Measurements from ENCODE around the gene SESN1. TPM values are rescaled to one million over a fixed set of nuclear protein-coding genes. Genes with fewer than 3 reads are reported as not detected.
A peak's percentile ranks its signal among the peaks of the same experiment; 100 is the strongest.

SESN1 gene
- polyA plus RNA-seq, 2 of the 4 experiments (the other 2 are of a cell fraction): 7.9 to 13.9 TPM

GRCh38 chr6:108947114-108947854, 147.4 kb downstream of the SESN1 start:
- ATAC-seq: no peak
- ChIA-PET CTCF (no interaction called here), POLR2A (no interaction called here)
- Histone ChIP-seq H3K27ac (no peak overlapping the region), H3K4me1 (no peaks in the 10 kb centered on the region), H3K4me3 (no peak overlapping the region), H3K4me2 (no peak overlapping the region), H3K9me3 (no peaks in the 10 kb centered on the region)
- DNase-seq (ENCODE audit: low read depth in 1 of 2, low spot score in 1 of 2): peak in 1 of 2 experiments; percentile 11
- no peak for TF ChIP-seq NFE2L2 (conservative IDR thresholded peaks at IDR 0.05; ENCODE audit: low read length)
- TF ChIP-seq PHF8 (IDR thresholded peaks at IDR 0.05; ENCODE audit: borderline replicate concordance, low read depth): no peak
- no peak for TF ChIP-seq HDAC2 (IDR thresholded peaks at IDR 0.05)
- WGBS (ENCODE audit: missing lambda C conversion rate): 65% methylated on average over 5 of the region's 5 CpGs
- no peak for FAIRE-seq

DNA sequence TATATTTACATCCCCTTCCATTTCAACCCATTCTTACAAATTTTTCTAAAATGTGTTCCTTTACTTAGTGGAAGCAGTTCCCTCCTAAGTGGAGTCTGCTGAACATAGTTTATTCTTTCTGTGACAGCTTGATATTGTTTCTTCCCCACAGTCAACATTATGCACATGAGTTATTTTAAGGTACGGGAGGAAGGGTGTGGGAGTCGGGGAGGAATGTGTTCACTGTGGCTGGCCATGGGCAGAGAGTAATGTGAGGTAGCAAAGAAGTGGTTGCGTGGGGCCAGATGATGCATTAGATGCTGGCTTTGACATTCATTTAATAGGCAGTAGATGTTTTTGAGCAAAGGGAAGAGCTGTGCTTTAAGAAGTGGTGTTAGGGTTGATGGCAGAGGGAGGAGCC, 148.0 kb downstream of the SESN1 start:
- ATAC-seq: no peak
- TF ChIP-seq TP53 (CRISPR knock-in tag; IDR thresholded peaks at IDR 0.05): no peak
- TF ChIP-seq CBX2 (IDR thresholded peaks at IDR 0.05; ENCODE audit: borderline replicate concordance, low read depth): no peak
- TF ChIP-seq CHD2 (IDR thresholded peaks at IDR 0.05; ENCODE audit: low read length, partially characterized antibody): no peak
- no peak for TF ChIP-seq RFX5 (IDR thresholded peaks at IDR 0.05)
- no peak for TF ChIP-seq HOXB13 (CRISPR knock-in tag; IDR thresholded peaks at IDR 0.05; ENCODE audit: low read depth)
- no peak for TF ChIP-seq RNF2 (IDR thresholded peaks at IDR 0.05; ENCODE audit: borderline replicate concordance, low read depth)
- no peak for TF ChIP-seq FOSL2 (IDR thresholded peaks at IDR 0.05)
- TF ChIP-seq FOSL2 (CRISPR knock-in tag; IDR thresholded peaks at IDR 0.05): no peak
- WGBS (ENCODE audit: missing lambda C conversion rate): 69% methylated on average over 3 of the region's 3 CpGs
- DNase-seq (ENCODE audit: low read depth in 1 of 2, low spot score in 1 of 2): no peak
- ChIA-PET CTCF (no interaction called here), POLR2A (no interaction called here)
- H3K4me2 ChIP-seq: no peak overlapping the region
- no peaks in the 10 kb centered on the region for H3K9me3 ChIP-seq
- H3K4me1 ChIP-seq: no peaks in the 10 kb centered on the region
- no peak for FAIRE-seq
- no peak overlapping the region for H3K27ac ChIP-seq
- no peak overlapping the region for H3K4me3 ChIP-seq

- H3K4me2 ChIP-seq: no peak overlapping the region
- H3K27ac ChIP-seq: no peak overlapping the region
- POLR2A ChIA-PET: no interaction called here
- no peaks in the 10 kb centered on the region for H3K9me3 ChIP-seq
- CTCF ChIA-PET: no interaction called here
- no peak for DNase-seq (ENCODE audit: low read depth in 1 of 2, low spot score in 1 of 2)
- TF ChIP-seq FOSB (CRISPR knock-in tag; IDR thresholded peaks at IDR 0.05) (no peak), SREBF2 (IDR thresholded peaks at IDR 0.05) (no peak), JUNB (IDR thresholded peaks at IDR 0.05) (no peak), CHD4 (IDR thresholded peaks at IDR 0.05; ENCODE audit: borderline replicate concordance) (no peak), REST (IDR thresholded peaks at IDR 0.05) (no peak), RFX5 (IDR thresholded peaks at IDR 0.05) (no peak), HMGXB4 (CRISPR knock-in tag; IDR thresholded peaks at IDR 0.05; ENCODE audit: borderline replicate concordance) (no peak), FOXS1 (CRISPR knock-in tag; IDR thresholded peaks at IDR 0.05) (no peak), PHF8 (IDR thresholded peaks at IDR 0.05; ENCODE audit: borderline replicate concordance, low read depth) (no peak), CEBPB (IDR thresholded peaks at IDR 0.05) (no peak), FOSL2 (IDR thresholded peaks at IDR 0.05) (no peak), FOSL2 (CRISPR knock-in tag; IDR thresholded peaks at IDR 0.05) (no peak), RARB (CRISPR knock-in tag; IDR thresholded peaks at IDR 0.05) (no peak)
- TF ChIP-seq, protein P1, sequence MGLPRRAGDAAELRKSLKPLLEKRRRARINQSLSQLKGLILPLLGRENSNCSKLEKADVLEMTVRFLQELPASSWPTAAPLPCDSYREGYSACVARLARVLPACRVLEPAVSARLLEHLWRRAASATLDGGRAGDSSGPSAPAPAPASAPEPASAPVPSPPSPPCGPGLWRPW (IDR thresholded peaks at IDR 0.05): no peak
- TF ChIP-seq, protein P2, sequence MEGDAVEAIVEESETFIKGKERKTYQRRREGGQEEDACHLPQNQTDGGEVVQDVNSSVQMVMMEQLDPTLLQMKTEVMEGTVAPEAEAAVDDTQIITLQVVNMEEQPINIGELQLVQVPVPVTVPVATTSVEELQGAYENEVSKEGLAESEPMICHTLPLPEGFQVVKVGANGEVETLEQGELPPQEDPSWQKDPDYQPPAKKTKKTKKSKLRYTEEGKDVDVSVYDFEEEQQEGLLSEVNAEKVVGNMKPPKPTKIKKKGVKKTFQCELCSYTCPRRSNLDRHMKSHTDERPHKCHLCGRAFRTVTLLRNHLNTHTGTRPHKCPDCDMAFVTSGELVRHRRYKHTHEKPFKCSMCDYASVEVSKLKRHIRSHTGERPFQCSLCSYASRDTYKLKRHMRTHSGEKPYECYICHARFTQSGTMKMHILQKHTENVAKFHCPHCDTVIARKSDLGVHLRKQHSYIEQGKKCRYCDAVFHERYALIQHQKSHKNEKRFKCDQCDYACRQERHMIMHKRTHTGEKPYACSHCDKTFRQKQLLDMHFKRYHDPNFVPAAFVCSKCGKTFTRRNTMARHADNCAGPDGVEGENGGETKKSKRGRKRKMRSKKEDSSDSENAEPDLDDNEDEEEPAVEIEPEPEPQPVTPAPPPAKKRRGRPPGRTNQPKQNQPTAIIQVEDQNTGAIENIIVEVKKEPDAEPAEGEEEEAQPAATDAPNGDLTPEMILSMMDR (IDR thresholded peaks at IDR 0.05): no peak
- TF ChIP-seq, protein P3, sequence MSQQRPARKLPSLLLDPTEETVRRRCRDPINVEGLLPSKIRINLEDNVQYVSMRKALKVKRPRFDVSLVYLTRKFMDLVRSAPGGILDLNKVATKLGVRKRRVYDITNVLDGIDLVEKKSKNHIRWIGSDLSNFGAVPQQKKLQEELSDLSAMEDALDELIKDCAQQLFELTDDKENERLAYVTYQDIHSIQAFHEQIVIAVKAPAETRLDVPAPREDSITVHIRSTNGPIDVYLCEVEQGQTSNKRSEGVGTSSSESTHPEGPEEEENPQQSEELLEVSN (IDR thresholded peaks at IDR 0.05; ENCODE audit: borderline replicate concordance, low read depth): no peak
- TF ChIP-seq, protein P4, sequence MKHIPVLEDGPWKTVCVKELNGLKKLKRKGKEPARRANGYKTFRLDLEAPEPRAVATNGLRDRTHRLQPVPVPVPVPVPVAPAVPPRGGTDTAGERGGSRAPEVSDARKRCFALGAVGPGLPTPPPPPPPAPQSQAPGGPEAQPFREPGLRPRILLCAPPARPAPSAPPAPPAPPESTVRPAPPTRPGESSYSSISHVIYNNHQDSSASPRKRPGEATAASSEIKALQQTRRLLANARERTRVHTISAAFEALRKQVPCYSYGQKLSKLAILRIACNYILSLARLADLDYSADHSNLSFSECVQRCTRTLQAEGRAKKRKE (CRISPR knock-in tag; IDR thresholded peaks at IDR 0.05; ENCODE audit: low read depth): no peak
- H3K4me1 ChIP-seq: no peaks in the 10 kb centered on the region
- WGBS (ENCODE audit: missing lambda C conversion rate): 80% methylated on average over 8 of the region's 10 CpGs
- H3K4me3 ChIP-seq: no peak overlapping the region
- ATAC-seq: no peak
- no peak for FAIRE-seq
Measured at GRCh38 chr6:108945681-108946159, 148.9 kb downstream of the SESN1 start.
